GM19324 (cell line): ENCODE data around the gene GABRG3.

Experiments
- ATAC-seq: cut with Tn5 transposase; IDR thresholded peaks from one replicate; pipeline ENCODE4 v1.9.1; 2021; ENCODE audit warnings: mild to moderate bottlenecking, moderate library complexity; ENCODE audit not compliant: unreplicated experiment, low FRiP score

Gene GABRG3

GRCh38 chr15:27059610-27060202 lies 88.7 kb downstream of the GABRG3 start:
- no peak for ATAC-seq

GRCh38 chr15:27061739-27062138 lies 90.8 kb downstream of the GABRG3 start:
- ATAC-seq, result no peak

GRCh38 chr15:27062951-27063350 lies 92.0 kb downstream of the GABRG3 start:
- no peak for ATAC-seq

GRCh38 chr15:27064080-27064479 lies 93.1 kb downstream of the GABRG3 start:
- no peak for ATAC-seq

GRCh38 chr15:27065151-27065550 lies 94.2 kb downstream of the GABRG3 start:
- no peak for ATAC-seq

GRCh38 chr15:27065785-27066184 lies 94.8 kb downstream of the GABRG3 start:
- no peak for ATAC-seq

- no peak for ATAC-seq
Measured at GRCh38 chr15:27066446-27066845, 95.5 kb downstream of the GABRG3 start.

GRCh38 chr15:27067175-27067574 lies 96.2 kb downstream of the GABRG3 start:
- ATAC-seq, result no peak

GRCh38 chr15:27070841-27071240 lies 99.9 kb downstream of the GABRG3 start:
- no peak for ATAC-seq

- ATAC-seq, result no peak
Measured at GRCh38 chr15:27074179-27074578, 103.2 kb downstream of the GABRG3 start.

- ATAC-seq, result no peak
Measured at GRCh38 chr15:27077790-27078189, 106.8 kb downstream of the GABRG3 start.

GRCh38 chr15:27081676-27082418 lies 110.9 kb downstream of the GABRG3 start:
- no peak for ATAC-seq

- no peak for ATAC-seq
Measured at GRCh38 chr15:27082526-27082925, 111.5 kb downstream of the GABRG3 start.

- no peak for ATAC-seq
Measured at GRCh38 chr15:27084844-27085243, 113.9 kb downstream of the GABRG3 start.

- no peak for ATAC-seq
Measured at GRCh38 chr15:27086149-27086548, 115.2 kb downstream of the GABRG3 start.

GRCh38 chr15:27086805-27087204 lies 115.8 kb downstream of the GABRG3 start:
- ATAC-seq, result no peak

- ATAC-seq, result no peak
Measured at GRCh38 chr15:27087651-27088583, 116.9 kb downstream of the GABRG3 start.

- no peak for ATAC-seq
Measured at GRCh38 chr15:27088584-27089232, 117.7 kb downstream of the GABRG3 start.

GRCh38 chr15:27089233-27089586 lies 118.2 kb downstream of the GABRG3 start:
- ATAC-seq, result no peak

- no peak for ATAC-seq
Measured at GRCh38 chr15:27089676-27090075, 118.7 kb downstream of the GABRG3 start.
